HG02852 (cell line): ENCODE data around the gene MSI1.

Experiments
- ATAC-seq: cut with Tn5 transposase; IDR thresholded peaks from one replicate; pipeline ENCODE4 v1.9.1; 2021; ENCODE audit warnings: mild to moderate bottlenecking, moderate library complexity; ENCODE audit not compliant: unreplicated experiment

The MSI1 gene

DNA sequence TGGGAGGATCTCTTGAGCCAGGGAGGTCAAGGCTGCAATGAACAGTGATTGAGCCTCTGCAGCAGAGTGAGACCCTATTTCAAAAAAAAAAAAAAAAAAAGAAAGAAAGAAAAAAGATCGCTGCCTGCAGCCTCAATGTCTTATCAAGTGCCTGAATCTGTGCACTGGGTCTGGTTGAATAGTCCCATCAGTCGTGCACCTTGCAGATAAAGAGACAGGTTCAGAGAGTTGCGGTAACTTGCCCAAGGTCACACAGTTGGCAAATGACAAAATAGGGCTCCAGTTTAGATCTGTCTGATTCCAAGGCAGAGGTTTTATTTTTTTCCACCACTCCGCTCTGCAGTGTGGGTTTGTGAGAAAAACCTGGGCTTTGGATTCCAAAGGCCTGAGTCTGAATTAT lies 40.7 kb downstream of the MSI1 start:
- no peak for ATAC-seq

DNA sequence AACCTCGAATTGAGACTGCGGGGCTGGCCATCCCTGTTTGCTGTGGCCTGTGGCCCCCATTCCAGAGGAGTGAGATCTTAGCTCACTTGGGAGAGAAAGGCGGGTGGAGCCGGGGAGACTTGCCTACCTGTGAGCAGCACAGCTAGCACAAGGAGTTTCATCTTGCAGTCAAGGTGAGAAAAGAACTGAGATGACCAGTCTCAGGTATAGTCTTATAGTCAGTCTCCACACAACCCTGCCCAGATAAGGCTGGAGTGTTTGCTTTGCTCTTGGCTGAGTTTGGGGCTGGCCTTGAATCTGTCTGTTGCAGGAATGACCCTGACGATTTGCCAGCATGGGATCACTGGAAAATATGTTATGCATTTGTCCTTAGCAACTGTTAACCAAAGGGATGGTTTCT lies 41.4 kb downstream of the MSI1 start, which contains the start of gene PLA2G1B:
PLA2G1B (minus strand) TSS at position 187 of the 400 bp plus-strand sequence; CDS start at position 161, 26 bp downstream.
- ATAC-seq, result no peak

DNA sequence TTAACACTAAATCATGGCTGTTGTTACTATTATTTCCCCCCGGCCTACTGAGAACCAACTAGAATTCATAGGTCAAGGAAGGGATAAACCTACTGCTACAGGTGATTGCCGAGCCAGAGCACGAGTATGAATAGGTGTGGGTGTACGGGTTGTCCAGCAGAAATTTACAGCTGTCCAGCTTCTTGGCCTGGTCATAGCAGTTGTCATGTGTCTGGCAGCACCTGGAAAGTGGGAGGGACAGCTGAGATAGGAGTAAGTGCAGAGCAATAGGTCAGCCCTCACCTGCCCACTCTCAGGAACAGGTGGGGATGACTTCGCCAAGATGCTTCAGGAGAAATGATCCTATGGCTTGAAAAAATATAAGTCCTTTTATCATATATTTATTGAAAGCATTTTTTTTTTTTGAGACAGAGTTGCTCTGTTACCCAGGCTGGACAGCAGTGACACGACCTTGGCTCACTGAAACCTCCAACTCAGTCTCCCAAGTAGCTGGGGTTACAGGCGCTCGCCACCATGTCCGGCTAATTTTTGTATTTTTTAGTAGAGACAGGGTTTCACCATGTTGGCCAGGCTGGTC lies 44.0 kb downstream of the MSI1 start:
- no peak for ATAC-seq

DNA sequence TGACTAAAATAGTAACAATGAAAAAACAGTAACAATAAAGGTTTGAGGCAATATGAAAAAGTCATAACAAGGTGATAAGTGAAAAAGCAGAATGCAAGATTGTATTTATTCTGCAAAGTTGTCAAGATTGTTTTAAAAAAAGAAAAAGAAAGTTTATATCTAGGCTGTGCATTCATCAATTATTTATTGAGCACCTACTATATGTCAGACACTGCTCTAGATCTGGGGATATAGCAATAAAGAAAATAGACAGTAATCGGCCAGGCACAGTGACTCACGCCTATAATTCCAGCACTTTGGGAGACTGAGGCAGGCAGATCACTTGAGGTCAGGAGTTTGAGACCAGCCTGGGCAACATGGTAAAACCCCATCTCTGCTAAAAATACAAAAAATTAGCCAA lies 45.2 kb downstream of the MSI1 start:
- no peak for ATAC-seq

DNA sequence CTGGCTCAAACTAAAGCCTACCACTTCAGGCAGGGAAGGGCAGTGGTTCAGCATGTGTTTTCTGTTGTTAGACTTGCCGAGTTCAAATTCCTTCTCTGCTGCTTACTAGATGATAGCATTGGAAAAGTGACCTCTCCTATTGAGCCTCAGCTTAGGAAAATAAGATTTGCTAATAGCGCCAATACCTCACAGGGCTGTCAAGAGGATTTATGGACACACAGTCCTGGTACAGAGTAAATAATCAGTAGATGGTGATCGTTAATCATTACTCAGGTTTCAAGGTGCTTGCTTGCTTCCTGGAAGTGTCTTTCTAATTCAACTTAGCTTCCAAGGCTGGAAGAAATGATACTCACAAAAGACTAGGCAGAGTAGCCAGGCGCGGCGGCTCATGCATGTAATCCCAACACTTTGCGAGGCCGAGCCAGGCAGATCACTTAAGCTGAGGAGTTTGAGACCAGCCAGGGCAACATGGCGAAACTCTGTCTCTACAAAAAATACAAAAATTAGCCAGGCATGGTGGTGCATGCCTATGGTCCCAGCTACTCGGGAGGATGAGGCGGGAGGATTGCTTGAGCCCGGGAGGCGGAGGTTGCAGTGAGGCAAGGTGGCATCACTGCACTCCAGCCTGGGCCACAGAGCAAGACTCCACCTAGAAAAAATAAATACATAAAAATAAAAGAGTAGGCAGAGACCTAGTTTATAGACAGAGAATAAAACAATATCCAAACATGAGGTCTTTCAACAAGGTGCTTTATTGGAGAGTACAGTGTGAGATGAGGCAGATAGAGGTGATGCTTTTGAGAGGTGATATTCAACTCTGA lies 47.4 kb downstream of the MSI1 start:
- ATAC-seq, result no peak

DNA sequence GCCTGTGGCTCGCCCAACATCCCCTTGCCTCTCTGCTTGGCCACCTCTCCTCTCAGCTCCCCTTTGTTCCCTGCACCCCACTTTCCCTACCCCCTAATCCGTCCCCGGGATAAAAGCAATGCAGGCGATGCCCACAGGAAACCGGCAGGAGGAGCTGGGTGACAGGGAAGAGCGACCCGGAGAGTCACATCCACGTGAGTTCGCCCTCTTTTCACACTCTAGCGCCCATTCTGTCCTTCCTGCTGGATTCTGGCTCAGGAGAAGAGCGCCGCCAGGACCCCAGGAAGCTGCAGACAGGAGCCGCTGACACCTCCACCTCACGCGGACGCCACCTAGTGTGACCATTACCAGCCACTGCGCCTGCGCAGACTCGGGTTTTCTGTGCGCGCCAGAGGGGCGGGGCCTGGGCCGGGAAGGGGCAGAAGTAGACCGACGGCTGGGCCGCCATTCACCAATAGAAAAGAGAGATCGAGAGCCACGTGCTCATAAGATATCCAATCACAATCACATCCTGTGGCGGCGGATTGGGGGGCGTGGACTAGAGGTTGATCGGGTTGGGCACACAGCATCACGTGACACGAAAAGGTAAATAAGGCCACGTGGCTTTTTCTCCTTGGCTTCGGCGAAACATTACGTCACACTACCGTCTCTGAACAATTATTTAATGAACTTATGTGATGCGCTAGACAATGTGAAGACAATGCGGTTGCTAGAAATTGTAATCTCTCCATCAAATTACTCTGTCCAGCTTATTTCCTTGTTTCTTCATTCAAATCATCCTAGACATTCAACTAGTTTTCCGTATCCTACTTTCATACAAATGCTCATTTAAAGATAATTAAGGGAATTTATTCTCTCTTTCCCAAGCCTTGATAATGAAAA lies 51.5 kb downstream of the MSI1 start:
- ATAC-seq, result peak; percentile 99

DNA sequence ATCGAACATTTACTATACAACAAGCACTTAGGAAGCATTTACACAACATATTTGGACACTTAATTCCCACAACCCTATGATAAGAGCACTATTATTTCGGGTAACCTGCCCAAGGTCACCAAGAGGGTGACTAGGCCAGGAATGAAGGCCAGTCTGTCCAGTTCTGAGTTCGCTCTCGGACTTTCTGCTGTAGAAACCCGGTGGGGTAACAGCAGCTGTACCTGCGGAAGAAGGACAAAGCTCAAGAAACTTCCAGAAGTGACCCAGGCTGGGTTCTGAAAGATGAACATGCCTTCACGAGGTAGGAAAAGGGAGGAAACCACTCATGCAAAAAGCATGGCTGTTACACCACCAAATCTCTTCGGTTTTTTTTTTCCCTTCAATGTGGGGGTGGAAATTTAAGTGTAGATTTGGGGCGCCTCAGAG lies 52.2 kb downstream of the MSI1 start:
- ATAC-seq, result no peak

DNA sequence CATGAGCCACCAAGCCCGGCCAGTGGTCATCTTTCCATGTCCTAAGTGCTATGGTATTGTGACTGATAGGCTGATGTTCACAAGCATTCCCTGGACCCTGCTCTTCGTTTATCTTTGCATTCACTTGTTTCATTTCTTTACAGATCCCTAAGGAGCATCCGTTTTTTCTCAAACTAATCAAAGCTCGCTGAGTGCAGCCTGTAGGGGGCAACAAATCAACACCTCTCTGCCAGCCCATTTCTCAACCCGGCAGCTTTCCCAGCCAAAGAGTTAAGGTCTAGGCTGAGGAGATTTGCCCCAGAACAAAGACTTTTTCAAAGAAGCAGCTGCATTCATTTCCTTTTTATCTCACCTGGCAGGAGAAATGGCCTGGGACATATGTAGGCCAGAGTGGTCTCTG lies 54.7 kb downstream of the MSI1 start:
- ATAC-seq, result no peak

DNA sequence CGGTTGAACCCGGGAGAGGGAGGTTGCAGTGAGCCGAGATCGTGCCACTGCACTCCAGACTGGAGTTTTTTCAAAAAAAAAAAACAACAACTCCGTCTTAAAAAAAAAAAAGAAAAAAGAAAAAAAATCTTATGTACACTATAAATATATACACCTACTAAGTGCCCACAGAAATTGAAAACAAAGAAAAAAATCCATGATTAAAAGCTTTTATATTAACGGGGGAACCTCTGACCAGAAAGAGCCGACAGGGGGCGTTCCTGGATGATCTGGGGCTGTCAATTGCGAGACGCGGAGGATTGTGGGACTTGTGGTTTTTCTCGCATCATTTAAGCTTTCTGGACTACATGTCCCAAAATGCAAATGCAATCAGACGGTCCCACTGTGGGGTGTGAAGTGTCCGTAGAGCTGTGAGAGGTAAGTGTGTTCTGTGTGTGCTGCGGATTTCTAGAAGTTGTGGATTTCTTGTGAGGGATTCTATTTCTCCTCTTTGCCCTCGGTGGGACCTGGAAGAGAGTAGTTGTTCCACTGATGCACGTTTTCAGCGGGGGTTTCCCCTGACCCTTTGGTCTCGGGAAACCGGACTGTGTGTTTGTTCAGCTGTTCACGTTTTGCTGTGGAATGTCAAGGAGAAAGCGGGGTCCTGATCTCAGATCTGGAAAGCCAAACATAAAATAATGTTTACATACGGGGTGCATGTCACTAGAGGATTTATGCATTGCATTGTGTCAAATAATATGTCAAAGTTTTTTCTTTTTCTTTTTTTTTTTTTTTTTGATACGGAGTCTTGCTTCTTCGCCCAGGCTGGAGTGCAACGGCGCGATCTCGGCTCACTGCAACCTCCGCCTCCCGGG lies 66.8 kb downstream of the MSI1 start, which contains the start of gene SIRT4:
SIRT4 (plus strand) TSS at position 360 of the 854 bp plus-strand sequence. CDS start 1,241 bp downstream, outside the sequence.
- ATAC-seq, result peak; percentile 92

DNA sequence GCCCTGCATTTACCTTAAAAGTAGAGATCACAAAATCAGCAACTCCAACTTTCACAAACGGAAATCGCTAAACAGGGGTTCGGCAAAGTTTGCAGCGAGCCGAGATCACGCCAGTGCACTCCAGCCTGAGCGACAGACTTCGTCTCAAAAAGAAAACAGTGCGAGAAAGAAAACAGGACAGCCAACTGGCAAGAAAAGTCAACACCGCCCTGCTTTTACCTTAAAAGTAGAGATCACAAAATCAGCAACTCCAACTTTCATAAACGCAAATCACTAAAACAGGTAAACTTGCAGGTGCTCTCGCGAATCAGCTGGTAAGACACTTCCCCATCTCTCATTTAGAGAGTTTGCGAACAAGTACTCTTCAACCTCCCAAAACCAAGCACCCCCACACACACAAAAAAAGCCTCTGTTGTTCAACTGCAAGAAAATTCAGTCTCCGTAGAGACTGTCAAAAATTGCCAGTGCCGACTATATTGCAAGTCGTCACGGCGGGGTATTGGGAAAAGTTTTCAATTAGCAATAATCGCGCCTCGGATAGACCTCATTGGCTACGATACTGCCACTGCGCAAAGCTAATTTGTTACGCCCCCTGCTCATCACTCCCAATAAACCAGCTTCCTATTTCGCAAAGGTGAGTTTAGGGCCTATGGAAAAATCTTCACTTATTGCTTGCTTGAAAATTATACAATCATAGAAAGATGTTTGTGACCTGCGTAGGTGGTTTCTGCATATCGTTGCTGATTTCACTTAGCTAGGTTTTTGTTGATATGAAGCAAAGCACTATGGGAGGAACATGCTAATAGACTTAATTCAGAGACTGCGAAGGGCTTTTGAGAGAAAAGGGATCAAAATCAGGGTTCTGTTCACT lies 76.1 kb downstream of the MSI1 start, which contains the start of gene RNU4-1:
RNU4-1 (minus strand) TSS at position 577 of the 871 bp plus-strand sequence.
- ATAC-seq, result peak; percentile 34

DNA sequence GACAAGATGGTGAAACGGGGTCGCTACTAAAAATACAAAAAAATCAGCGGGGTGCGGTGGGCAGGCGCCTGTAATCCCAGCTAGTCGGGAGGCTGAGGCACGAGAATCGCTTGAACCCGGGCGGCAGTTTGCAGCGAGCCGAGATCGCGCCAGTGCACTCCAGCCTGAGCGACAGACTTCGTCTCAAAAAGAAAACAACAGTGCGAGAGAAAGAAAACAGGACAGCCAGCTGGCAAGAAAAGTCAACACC lies 76.6 kb downstream of the MSI1 start:
- peak; percentile 9 for ATAC-seq
